Neural cell (in vitro differentiated cells): ENCODE results near the gene SOHLH1. TPM values are rescaled to one million over a fixed set of nuclear protein-coding genes. Genes with fewer than 3 reads are reported as not detected.
"Not testable (repeated sequence)": the region's sequence is repeated elsewhere in the genome, so short reads cannot be mapped to it uniquely, and the experiment has no call there.

Experiments
- H2AFZ ChIP-seq: fragments of 200-600, 300-800 bp; sonication (generic), shearing (Covaris generic); 2 replicates; pipeline ENCODE4 v1.6.0; 2014; ENCODE audit warnings: low read depth, mild to moderate bottlenecking, antibody characterized with exemption, low read length, moderate library complexity
- H3F3A ChIP-seq: fragments of 200-600 bp; shearing (Covaris generic); 2 replicates; pipeline ENCODE4 v1.6.1; 2016; ENCODE audit warnings: mild to moderate bottlenecking, moderate library complexity, mixed read lengths, antibody characterized with exemption, low read length; ENCODE audit not compliant: insufficient read depth, poor library complexity, severe bottlenecking
- H3K27ac ChIP-seq: fragments of 200-600, 300-800 bp; sonication (generic), shearing (Covaris generic); 2 replicates; pipeline ENCODE4 v1.5.1; 2014; ENCODE audit warnings: mild to moderate bottlenecking, low read length, moderate library complexity
- H3K27me3 ChIP-seq: fragments of 300-800, 200-600 bp; sonication (generic), shearing (Covaris generic); 2 replicates; pipeline ENCODE4 v1.6.0; 2014; ENCODE audit warnings: mild to moderate bottlenecking, low read depth, low read length, moderate library complexity; ENCODE audit not compliant: insufficient read depth
- H3K36me3 ChIP-seq: fragments of 300-800, 200-600 bp; sonication (generic), shearing (Covaris generic); 2 replicates; pipeline ENCODE4 v1.5.1; 2014; ENCODE audit warnings: mild to moderate bottlenecking, antibody characterized with exemption, low read length, moderate library complexity; ENCODE audit not compliant: insufficient read depth
- H3K4me2 ChIP-seq: fragments of 300-800, 200-600 bp; sonication (generic), shearing (Covaris generic); 2 replicates; pipeline ENCODE4 v1.6.0; 2014; ENCODE audit warnings: mild to moderate bottlenecking, low read length
- H3K4me3 ChIP-seq: fragments of 300-800, 200-600 bp; sonication (generic), shearing (Covaris generic); 2 replicates; pipeline ENCODE4 v1.5.1; 2014; ENCODE audit warnings: mild to moderate bottlenecking, low read length, moderate library complexity
- H3K79me2 ChIP-seq: fragments of 200-600 bp; shearing (Covaris generic); replicated peaks from 2 replicates; pipeline ENCODE4 v1.6.0; 2014; ENCODE audit warnings: mild to moderate bottlenecking, low read length, moderate library complexity; ENCODE audit not compliant: insufficient read depth
- H3K9ac ChIP-seq: fragments of 300-800, 200-600 bp; sonication (generic), shearing (Covaris generic); 2 replicates; pipeline ENCODE4 v1.6.1; 2016; ENCODE audit warnings: mild to moderate bottlenecking, low read length, mixed read lengths
- H3K9me2 ChIP-seq: fragments of 200-600 bp; shearing (Covaris generic); 2 replicates; pipeline ENCODE4 v1.6.1; 2016; ENCODE audit warnings: mild to moderate bottlenecking, low read length, mixed read lengths; ENCODE audit not compliant: insufficient read depth
- H3K9me3 ChIP-seq: fragments of 200-600, 300-800 bp; sonication (generic), shearing (Covaris generic); 2 replicates; pipeline ENCODE4 v1.6.1; 2016; ENCODE audit warnings: mild to moderate bottlenecking, mixed run types, low read length, moderate library complexity, mixed read lengths
- H4K20me1 ChIP-seq: fragments of 200-600 bp; shearing (Covaris generic); 2 replicates; pipeline ENCODE4 v1.6.1; 2016; ENCODE audit warnings: mild to moderate bottlenecking, mixed run types; ENCODE audit not compliant: insufficient read depth
- EP300 ChIP-seq: fragments of 450-650 bp; conservative IDR thresholded peaks from 2 replicates; pipeline ENCODE4 v1.6.1; 2014; ENCODE audit warnings: antibody characterized with exemption, mild to moderate bottlenecking, moderate library complexity; ENCODE audit not compliant: poor library complexity, severe bottlenecking
- EZH2 ChIP-seq: fragments of 200-600, 300-800 bp; shearing (Covaris generic), sonication (generic); IDR thresholded peaks from 2 replicates; pipeline ENCODE4 v1.6.1; 2014; ENCODE audit warnings: antibody characterized with exemption, low read length, borderline replicate concordance, mild to moderate bottlenecking; ENCODE audit not compliant: insufficient read depth, poor library complexity, severe bottlenecking
- MXI1 ChIP-seq: fragments of 450-650 bp; conservative IDR thresholded peaks from 2 replicates; pipeline ENCODE4 v1.6.1; 2014; ENCODE audit warnings: antibody characterized with exemption, mild to moderate bottlenecking; ENCODE audit not compliant: poor library complexity, severe bottlenecking
- POLR2AphosphoS5 ChIP-seq: IDR thresholded peaks from 2 replicates; pipeline ENCODE4 v1.6.1; 2012
- RAD21 ChIP-seq: fragments of 450-650 bp; conservative IDR thresholded peaks from 2 replicates; pipeline ENCODE4 v1.6.1; 2014; ENCODE audit warnings: antibody characterized with exemption, mild to moderate bottlenecking, moderate library complexity
- SMC3 ChIP-seq: fragments of 450-650 bp; conservative IDR thresholded peaks from 2 replicates; pipeline ENCODE4 v1.6.1; 2014; ENCODE audit warnings: antibody characterized with exemption, mild to moderate bottlenecking, moderate library complexity; ENCODE audit not compliant: poor library complexity
- TAF1 ChIP-seq: IDR thresholded peaks from 2 replicates; pipeline ENCODE4 v1.6.1; 2012; ENCODE audit warnings: low read depth
- polyA plus RNA-seq: library from polyadenylated mRNA; depleted of rRNA; stranded (reverse); fragments of >200 nt; gene quantifications from 2 replicates; pipeline ENCODE4 v1.2.3, GENCODE V29; 2014
- TF ChIP-seq, protein P1 (sequence below): fragments of 450-650 bp; IDR thresholded peaks from 2 replicates; pipeline ENCODE4 v1.5.1; 2014; ENCODE audit warnings: antibody characterized with exemption, mild to moderate bottlenecking, moderate library complexity; ENCODE audit not compliant: poor library complexity, severe bottlenecking
- TF ChIP-seq, protein P2 (sequence below): IDR thresholded peaks from 2 replicates; pipeline ENCODE4 v1.6.1; 2012; ENCODE audit warnings: borderline replicate concordance

Gene SOHLH1
- polyA plus RNA-seq, 1 donor from 2014 or later, result not detected

DNA sequence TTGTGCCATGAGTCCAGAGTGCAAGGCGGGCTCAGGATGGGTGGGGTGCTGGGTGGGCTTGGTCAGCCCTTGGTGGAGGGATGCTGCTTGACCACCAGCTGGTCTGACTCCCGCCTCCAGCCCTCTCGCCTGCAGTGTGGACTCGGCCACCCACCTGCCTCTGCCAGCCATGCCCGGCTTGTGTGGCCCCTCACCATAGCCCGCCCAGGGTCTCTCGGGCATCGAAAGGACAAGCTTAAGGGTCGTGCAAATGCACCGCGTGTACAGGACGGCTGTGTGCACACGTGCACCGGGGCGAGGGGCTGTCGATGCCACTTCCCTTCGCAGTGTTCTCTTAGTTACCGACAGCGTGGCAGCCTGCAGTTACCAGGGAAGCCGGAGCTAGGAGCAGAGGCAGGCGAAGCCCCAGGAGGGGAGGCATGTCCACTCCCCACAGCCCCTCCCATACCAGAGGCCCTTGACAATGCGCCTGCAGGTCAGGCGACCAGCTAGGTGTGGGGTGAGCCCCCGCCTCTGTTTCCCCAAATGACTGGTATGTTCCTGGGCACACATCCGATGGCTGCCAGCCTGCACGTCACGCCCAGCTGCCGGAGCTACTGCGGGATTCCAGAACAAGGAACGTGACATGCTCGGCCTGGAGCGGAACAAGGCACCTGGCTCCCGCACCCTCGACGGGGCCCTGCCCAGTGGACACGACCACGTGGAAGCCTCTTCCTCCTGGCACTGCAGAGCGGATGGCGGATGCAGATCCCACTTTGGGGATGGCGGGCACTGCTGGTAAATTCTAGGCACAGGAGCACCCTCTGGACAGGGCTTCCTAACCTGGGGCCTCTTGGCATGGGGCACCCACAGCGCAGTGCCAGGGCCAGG is 28.3 kb downstream of the SOHLH1 start:
- TF ChIP-seq MXI1 (no peak), EZH2 (no peak), TAF1 (no peak), SMC3 (no peak)

DNA sequence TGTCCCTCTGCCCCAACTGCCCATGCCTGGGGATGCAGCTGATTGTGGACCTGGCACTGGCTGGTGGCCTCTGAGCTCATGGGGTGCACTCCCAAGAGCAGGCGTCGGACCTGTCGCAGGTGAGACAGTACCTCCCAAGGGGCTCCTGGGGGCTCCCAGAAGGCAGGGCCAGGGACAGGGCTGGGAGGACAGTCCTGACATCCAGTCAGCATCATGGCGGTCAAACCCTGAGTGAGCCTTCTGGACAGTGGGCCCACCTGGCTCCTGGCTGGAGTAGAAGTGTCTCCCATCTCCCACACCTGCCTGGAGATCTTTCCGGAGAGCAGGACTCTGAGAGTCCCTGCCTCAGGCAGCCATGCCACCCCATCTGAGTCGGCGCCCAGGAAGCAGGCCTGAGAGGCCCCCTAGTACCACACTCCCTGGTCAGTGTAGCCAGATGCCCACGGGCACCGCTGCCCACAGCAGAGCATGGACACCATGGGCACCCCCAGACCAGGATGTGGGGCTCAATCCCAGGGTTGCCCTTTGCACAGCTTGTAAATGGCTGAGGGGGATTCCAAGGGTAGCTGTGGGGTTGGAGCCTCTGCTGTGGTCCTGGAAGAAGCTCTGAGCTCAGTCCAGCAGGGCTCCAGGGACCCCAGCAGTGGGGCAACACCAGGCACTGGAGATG is 29.5 kb downstream of the SOHLH1 start:
- Histone ChIP-seq H3K9me2 (no peaks in the 10 kb centered on the region), H3K9me3 (no peaks in the 10 kb centered on the region), H3K79me2 (no peaks in the 10 kb centered on the region), H3K36me3 (no peaks in the 10 kb centered on the region), H2AFZ (no peak overlapping the region), H3K27ac (no peak overlapping the region), H3K9ac (no peak overlapping the region), H3K4me2 (no peak overlapping the region), H4K20me1 (no peaks in the 10 kb centered on the region), H3F3A (no peaks in the 10 kb centered on the region), H3K4me3 (no peak overlapping the region), H3K27me3 (no peaks in the 10 kb centered on the region)
- TF ChIP-seq SMC3 (no peak), MXI1 (no peak), POLR2AphosphoS5 (no peak)

More for the DNA sequence above, 28.3 kb downstream of the SOHLH1 start:
- Histone ChIP-seq H4K20me1 (no peaks in the 10 kb centered on the region), H3F3A (no peaks in the 10 kb centered on the region), H3K4me3 (no peak overlapping the region), H3K4me2 (no peak overlapping the region), H3K27ac (no peak overlapping the region), H3K9me3 (no peaks in the 10 kb centered on the region), H3K9me2 (no peaks in the 10 kb centered on the region), H3K36me3 (no peaks in the 10 kb centered on the region), H2AFZ (no peak overlapping the region), H3K27me3 (no peaks in the 10 kb centered on the region), H3K9ac (no peak overlapping the region), H3K79me2 (no peaks in the 10 kb centered on the region)

DNA sequence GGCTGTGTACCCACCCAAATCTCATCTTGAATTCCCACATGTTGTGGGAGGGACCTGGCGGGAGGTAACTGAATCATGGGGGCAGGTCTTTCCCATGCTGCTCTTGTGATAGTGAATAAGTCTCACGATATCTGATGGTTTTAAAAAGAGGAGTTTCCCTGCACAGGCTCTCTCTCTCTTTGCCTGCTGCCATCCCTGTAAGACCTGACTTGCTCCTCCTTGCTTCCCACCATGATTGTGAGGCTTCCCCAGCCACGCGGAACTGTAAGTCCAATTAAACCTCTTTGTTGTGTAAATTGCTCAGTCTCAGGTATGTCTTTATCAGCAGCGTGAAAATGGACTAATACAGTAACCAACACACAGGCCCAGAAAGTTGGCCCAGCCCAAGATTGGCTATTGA is 30.3 kb downstream of the SOHLH1 start:
- not testable (repeated sequence) for H3K4me3 ChIP-seq, H3K9me2 ChIP-seq, H4K20me1 ChIP-seq, H3K27ac ChIP-seq, H3K36me3 ChIP-seq, H3K9me3 ChIP-seq, H3K9ac ChIP-seq, H3K4me2 ChIP-seq, H3F3A ChIP-seq, H2AFZ ChIP-seq, H3K27me3 ChIP-seq, H3K79me2 ChIP-seq

DNA sequence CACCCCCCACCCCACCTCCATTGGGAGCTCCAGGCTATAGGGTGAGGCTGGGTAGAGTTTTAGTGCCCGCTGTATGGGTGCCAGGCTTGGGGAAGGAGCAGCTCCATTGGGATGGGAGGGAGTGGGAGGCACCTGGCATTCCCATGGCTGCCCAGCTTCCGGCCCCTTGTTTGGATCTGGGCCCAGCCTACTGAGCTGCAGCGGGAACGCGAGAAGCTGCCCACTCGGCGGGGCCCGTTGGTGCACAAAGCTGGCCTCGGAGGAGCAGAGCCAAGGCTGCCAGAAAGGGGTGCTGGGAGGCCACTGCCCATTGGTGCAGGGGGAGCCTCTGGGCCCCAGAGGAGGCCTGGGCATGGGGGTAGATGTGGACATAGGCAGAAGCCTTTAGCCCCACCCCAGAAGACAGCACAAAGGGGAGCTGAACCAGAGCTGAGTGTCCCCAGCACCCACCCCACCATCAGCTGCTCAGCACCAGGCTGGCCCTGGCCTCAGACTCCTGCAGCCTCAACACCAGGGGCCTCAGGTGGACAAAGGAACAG is 31.7 kb downstream of the SOHLH1 start:
- no peak overlapping the region for H2AFZ ChIP-seq
- no peaks in the 10 kb centered on the region for H3K79me2 ChIP-seq
- H3K9ac ChIP-seq, result no peak overlapping the region
- no peaks in the 10 kb centered on the region for H3F3A ChIP-seq
- no peaks in the 10 kb centered on the region for H4K20me1 ChIP-seq
- no peak overlapping the region for H3K4me2 ChIP-seq
- no peaks in the 10 kb centered on the region for H3K27me3 ChIP-seq
- H3K36me3 ChIP-seq, result no peaks in the 10 kb centered on the region
- no peak overlapping the region for H3K27ac ChIP-seq
- TF ChIP-seq, protein P1, sequence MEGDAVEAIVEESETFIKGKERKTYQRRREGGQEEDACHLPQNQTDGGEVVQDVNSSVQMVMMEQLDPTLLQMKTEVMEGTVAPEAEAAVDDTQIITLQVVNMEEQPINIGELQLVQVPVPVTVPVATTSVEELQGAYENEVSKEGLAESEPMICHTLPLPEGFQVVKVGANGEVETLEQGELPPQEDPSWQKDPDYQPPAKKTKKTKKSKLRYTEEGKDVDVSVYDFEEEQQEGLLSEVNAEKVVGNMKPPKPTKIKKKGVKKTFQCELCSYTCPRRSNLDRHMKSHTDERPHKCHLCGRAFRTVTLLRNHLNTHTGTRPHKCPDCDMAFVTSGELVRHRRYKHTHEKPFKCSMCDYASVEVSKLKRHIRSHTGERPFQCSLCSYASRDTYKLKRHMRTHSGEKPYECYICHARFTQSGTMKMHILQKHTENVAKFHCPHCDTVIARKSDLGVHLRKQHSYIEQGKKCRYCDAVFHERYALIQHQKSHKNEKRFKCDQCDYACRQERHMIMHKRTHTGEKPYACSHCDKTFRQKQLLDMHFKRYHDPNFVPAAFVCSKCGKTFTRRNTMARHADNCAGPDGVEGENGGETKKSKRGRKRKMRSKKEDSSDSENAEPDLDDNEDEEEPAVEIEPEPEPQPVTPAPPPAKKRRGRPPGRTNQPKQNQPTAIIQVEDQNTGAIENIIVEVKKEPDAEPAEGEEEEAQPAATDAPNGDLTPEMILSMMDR, result no peak
- TF ChIP-seq TAF1 (no peak), SMC3 (no peak), EP300 (no peak), MXI1 (no peak), EZH2 (no peak), POLR2AphosphoS5 (no peak), RAD21 (no peak)
- TF ChIP-seq, protein P2, sequence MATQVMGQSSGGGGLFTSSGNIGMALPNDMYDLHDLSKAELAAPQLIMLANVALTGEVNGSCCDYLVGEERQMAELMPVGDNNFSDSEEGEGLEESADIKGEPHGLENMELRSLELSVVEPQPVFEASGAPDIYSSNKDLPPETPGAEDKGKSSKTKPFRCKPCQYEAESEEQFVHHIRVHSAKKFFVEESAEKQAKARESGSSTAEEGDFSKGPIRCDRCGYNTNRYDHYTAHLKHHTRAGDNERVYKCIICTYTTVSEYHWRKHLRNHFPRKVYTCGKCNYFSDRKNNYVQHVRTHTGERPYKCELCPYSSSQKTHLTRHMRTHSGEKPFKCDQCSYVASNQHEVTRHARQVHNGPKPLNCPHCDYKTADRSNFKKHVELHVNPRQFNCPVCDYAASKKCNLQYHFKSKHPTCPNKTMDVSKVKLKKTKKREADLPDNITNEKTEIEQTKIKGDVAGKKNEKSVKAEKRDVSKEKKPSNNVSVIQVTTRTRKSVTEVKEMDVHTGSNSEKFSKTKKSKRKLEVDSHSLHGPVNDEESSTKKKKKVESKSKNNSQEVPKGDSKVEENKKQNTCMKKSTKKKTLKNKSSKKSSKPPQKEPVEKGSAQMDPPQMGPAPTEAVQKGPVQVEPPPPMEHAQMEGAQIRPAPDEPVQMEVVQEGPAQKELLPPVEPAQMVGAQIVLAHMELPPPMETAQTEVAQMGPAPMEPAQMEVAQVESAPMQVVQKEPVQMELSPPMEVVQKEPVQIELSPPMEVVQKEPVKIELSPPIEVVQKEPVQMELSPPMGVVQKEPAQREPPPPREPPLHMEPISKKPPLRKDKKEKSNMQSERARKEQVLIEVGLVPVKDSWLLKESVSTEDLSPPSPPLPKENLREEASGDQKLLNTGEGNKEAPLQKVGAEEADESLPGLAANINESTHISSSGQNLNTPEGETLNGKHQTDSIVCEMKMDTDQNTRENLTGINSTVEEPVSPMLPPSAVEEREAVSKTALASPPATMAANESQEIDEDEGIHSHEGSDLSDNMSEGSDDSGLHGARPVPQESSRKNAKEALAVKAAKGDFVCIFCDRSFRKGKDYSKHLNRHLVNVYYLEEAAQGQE, result no peak
- no peaks in the 10 kb centered on the region for H3K9me2 ChIP-seq
- H3K4me3 ChIP-seq, result no peak overlapping the region
- H3K9me3 ChIP-seq, result no peaks in the 10 kb centered on the region
